Thoracic aorta (tissue), 2 donors: Measurements from ENCODE around the gene STX19. TPM values are rescaled to one million over a fixed set of nuclear protein-coding genes. Genes with fewer than 3 reads are reported as not detected.

Source experiments
- ATAC-seq: fragments of 150-250 bp; one replicate; pipeline ENCODE4 v1.8.0; 2017; ENCODE audit warnings: low read depth; ENCODE audit not compliant: insufficient number of reproducible peaks, low FRiP score
- DNase-seq: peaks from one replicate; pipeline ENCODE4 v3.0.0-alpha.2; 2020; ENCODE audit warnings: low spot score
- H3K27ac ChIP-seq, 2 donors: fragments of 200-600 bp; sonication (generic); 1 replicate in 1 of 2; 2 replicates in 1 of 2; pipeline ENCODE4 v1.5.1; 2016; ENCODE audit warnings: mild to moderate bottlenecking in 2 of 2, moderate library complexity in 2 of 2
- H3K27me3 ChIP-seq: fragments of 200-600 bp; sonication (generic); replicated peaks from 2 replicates; pipeline ENCODE4 v1.6.0; 2016; ENCODE audit warnings: mild to moderate bottlenecking; ENCODE audit not compliant: insufficient read depth
- H3K36me3 ChIP-seq: fragments of 200-600 bp; sonication (generic); one replicate; pipeline ENCODE4 v1.5.1; 2016
- H3K4me1 ChIP-seq, 2 donors: fragments of 200-600 bp; sonication (generic); 1 replicate in 1 of 2; 2 replicates in 1 of 2; pipeline versions ENCODE4 v1.5.1 to v1.6.0; 2016; ENCODE audit warnings: low read depth in 2 of 2, mild to moderate bottlenecking in 1 of 2; ENCODE audit not compliant: control insufficient read depth in 1 of 2
- H3K4me3 ChIP-seq: fragments of 200-600 bp; sonication (generic); 2 replicates; pipeline ENCODE4 v1.5.1; 2016; ENCODE audit warnings: mild to moderate bottlenecking
- H3K9me3 ChIP-seq: fragments of 200-600 bp; sonication (generic); 2 replicates; pipeline ENCODE4 v1.5.1; 2016
- total RNA-seq, 2 donors: library from RNA; depleted of rRNA; stranded (reverse); fragments of >200 nt; gene quantifications; one replicate each; pipeline versions ENCODE4 v1.1.0 to v1.2.3, GENCODE V29; 2016
- TF ChIP-seq, protein P1 (sequence below): fragments of 200-600 bp; sonication (generic); IDR thresholded peaks from one replicate; pipeline ENCODE4 v1.5.1; 2019; ENCODE audit warnings: antibody characterized with exemption

Gene STX19, protein sequence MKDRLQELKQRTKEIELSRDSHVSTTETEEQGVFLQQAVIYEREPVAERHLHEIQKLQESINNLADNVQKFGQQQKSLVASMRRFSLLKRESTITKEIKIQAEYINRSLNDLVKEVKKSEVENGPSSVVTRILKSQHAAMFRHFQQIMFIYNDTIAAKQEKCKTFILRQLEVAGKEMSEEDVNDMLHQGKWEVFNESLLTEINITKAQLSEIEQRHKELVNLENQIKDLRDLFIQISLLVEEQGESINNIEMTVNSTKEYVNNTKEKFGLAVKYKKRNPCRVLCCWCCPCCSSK
- total RNA-seq, result not detected

DNA sequence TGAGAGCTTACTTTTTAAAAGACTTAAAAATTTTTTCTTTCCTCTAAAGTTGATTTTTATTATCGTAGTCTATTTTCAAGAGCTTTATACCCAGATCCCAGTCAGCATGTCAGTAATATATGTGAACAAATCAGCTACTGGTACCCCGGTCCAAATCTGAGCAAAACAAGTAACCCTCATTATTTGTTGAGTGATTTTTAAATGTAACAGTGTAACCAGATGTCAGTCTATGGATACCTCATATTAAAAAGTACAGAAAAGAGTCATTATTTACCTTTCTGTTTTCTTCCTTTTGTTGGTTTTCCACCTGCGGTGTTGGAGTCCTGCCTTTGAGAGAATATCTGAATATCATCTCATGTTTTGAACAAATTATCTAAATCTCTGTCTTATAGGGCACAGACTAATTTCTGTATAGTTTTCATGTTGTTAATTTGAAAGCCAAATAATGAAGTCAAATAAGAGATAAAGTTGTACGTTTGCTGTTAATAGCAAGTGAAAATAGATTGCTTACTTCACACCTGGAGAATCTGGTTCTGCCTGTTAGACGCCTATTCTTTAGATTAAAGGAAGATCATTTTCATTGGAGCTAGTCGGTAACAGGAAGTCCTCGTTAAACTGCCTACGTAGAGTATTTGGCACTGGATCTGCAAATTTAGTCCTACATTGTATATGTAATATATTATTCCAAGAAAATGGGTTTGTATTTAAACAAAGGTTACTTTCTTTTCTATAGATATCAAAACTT is at the start of gene STX19:
Gene STX19 (minus strand): TSS at position 505 of the 745 bp plus-strand sequence. CDS start 13,328 bp downstream, outside the sequence.
- TF ChIP-seq, protein P1, sequence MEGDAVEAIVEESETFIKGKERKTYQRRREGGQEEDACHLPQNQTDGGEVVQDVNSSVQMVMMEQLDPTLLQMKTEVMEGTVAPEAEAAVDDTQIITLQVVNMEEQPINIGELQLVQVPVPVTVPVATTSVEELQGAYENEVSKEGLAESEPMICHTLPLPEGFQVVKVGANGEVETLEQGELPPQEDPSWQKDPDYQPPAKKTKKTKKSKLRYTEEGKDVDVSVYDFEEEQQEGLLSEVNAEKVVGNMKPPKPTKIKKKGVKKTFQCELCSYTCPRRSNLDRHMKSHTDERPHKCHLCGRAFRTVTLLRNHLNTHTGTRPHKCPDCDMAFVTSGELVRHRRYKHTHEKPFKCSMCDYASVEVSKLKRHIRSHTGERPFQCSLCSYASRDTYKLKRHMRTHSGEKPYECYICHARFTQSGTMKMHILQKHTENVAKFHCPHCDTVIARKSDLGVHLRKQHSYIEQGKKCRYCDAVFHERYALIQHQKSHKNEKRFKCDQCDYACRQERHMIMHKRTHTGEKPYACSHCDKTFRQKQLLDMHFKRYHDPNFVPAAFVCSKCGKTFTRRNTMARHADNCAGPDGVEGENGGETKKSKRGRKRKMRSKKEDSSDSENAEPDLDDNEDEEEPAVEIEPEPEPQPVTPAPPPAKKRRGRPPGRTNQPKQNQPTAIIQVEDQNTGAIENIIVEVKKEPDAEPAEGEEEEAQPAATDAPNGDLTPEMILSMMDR, result no peak
- Histone ChIP-seq H3K27me3 (no peaks in the 10 kb centered on the region), H3K36me3 (no peaks in the 10 kb centered on the region), H3K4me3 (peak within 1 kb of the TSS; percentile 9), H3K27ac (no peak within 1 kb of the TSS), H3K9me3 (no peaks in the 10 kb centered on the region), H3K4me1 (peaks cover 2 to 13% of the 10 kb centered on the region in 2 donors)
- ATAC-seq, result no peak
- no peak for DNase-seq

DNA sequence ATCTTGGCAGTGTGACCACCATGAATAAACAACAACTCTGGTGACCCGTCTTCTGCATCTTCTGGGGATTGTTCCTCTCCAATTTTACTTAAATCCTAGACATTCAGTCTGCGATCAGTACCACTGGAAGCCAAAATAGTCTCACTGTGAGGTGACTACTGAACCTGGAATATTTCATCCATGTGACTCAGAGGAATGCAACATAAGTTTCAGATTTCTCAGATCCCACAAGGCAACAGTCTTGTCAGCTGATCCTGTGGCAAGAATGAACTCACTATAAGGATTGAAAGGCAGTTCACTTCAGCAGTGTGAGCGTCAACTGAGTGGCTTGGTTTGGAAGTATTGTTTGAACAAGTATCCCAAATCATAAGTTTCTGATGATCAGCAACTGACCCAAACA is 47.7 kb upstream of the STX19 start:
- DNase-seq (no peak), ATAC-seq (no peak)

DNA sequence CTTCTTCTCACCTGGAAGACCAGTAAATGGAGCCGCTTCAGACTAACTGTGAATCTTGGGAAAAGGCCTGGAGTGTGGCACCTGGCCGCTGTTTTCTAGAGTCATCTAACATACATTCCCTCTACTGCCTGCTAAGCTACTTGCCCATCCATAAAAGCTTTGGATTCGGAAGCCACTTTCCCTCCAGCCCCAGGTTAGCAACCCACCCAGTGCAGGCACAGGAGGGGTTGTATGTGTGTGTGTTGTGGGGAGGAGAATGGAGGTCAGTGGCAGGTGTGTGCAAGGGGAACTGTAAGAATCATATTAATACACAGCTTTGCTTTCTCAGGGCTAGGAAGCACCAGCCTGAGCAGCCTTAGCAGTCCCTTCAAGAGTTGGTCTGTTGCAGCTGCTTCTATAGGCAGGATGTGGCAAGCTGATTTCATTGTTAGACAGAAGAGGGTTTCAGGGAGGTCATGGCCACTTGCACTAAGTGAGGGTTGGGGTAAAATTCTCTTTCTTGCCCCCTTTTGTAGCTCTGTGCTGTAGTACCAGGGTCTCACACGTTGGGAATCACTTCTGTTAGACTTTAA is 43.4 kb upstream of the STX19 start:
- no peak for DNase-seq
- ATAC-seq, result no peak
- H3K4me1 ChIP-seq, result peaks cover 3 to 4% of the 10 kb centered on the region in 2 donors
- no peak overlapping the region for H3K4me3 ChIP-seq
- no peaks in the 10 kb centered on the region for H3K27me3 ChIP-seq
- no peaks in the 10 kb centered on the region for H3K36me3 ChIP-seq
- H3K9me3 ChIP-seq, result no peaks in the 10 kb centered on the region
- H3K27ac ChIP-seq, result no peak overlapping the region
- TF ChIP-seq, protein P1, result no peak

More for the DNA sequence above, 47.7 kb upstream of the STX19 start:
- Histone ChIP-seq H3K27ac (no peak overlapping the region), H3K4me1 (no peaks in the 10 kb centered on the region), H3K36me3 (no peaks in the 10 kb centered on the region), H3K9me3 (no peaks in the 10 kb centered on the region), H3K4me3 (no peak overlapping the region), H3K27me3 (no peaks in the 10 kb centered on the region)
- TF ChIP-seq, protein P1, result no peak

DNA sequence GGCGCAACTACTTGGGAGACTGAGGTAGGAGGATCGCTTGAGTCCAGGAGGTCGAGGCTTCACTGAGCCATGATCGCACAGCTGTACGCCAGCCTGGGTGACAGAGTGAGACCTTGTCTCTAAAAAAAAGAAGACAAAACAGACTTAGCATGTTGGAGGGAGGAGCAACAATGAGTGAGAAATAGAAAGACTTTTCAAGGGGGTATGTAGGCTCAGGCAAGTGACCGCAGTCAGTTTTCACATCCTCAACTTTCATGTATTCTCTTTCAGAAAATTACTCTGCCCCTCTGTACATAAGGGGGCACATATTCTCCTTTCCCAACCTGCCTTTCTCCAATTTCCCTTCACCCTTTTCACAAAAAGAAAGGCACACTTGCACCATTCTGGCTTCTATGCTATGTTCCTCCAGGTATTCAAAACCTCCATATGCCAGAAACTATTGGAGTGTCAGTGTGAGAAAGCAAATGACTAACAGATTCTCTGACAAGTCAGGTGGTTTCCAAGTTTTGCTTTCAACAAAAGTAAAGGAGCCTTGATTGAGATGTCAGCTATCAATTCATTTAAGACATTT is 42.0 kb upstream of the STX19 start:
- ATAC-seq (no peak), DNase-seq (no peak)
- no peak overlapping the region for H3K27ac ChIP-seq
- H3K4me3 ChIP-seq, result no peak overlapping the region
- H3K36me3 ChIP-seq, result no peaks in the 10 kb centered on the region
- H3K4me1 ChIP-seq, result peaks cover 4 to 13% of the 10 kb centered on the region in 2 donors
- TF ChIP-seq, protein P1, result no peak
- H3K27me3 ChIP-seq, result no peaks in the 10 kb centered on the region
- H3K9me3 ChIP-seq, result no peaks in the 10 kb centered on the region
